ENCODE data around the gene CEP170. TPM values are rescaled to one million over a fixed set of nuclear protein-coding genes. Genes with fewer than 3 reads are reported as not detected.
"Not testable (repeated sequence)": the region's sequence is repeated elsewhere in the genome, so short reads cannot be mapped to it uniquely, and the experiment has no call there.

The CEP170 gene
- total RNA-seq, 1 experiment from 2014 or later: 55.2 TPM

- H3K4me3 ChIP-seq (replicated peaks in 1 of 2; ENCODE audit: low read depth in 1 of 2, low read length in 2 of 2); H4K20me1 ChIP-seq (ENCODE audit: insufficient read depth); RAD21 ChIA-PET (ENCODE audit: low non-redundant PET in 1 of 2, low total read pairs in 2 of 2, uncharacterized antibody in 2 of 2, unreplicated experiment in 2 of 2); H3K9me3 ChIP-seq (ENCODE audit: control insufficient read depth in 1 of 2, insufficient read depth in 1 of 2, low read depth in 1 of 2, low read length in 2 of 2); H3K27me3 ChIP-seq (ENCODE audit: insufficient read depth, low read length); H2AFZ ChIP-seq (ENCODE audit: low read depth, low read length, poor library complexity, severe bottlenecking); CTCF ChIA-PET; H3K4me2 ChIP-seq (ENCODE audit: low read length); BruUV-seq (replicated peaks); intact Hi-C loops (cut with micrococcal nuclease); H3K9ac ChIP-seq (ENCODE audit: low read length); H3K9me2 ChIP-seq (ENCODE audit: insufficient read depth); DNase-seq (ENCODE audit: low read depth, low spot score); H3K36me3 ChIP-seq (ENCODE audit: control insufficient read depth in 1 of 2, insufficient read depth in 2 of 2, low read length in 2 of 2); H3K27ac ChIP-seq (ENCODE audit: low read depth, low read length); H3K4me1 ChIP-seq (ENCODE audit: control insufficient read depth in 1 of 2, insufficient read depth in 2 of 2, low read length in 2 of 2); ATAC-seq; POLR2A ChIA-PET; H3K79me2 ChIP-seq (ENCODE audit: insufficient read depth, low read length): not testable (repeated sequence)
Observed at GRCh38 chr1:243116187-243116586, 138.9 kb downstream of the CEP170 start.

- POLR2A ChIA-PET; H3K4me1 ChIP-seq (ENCODE audit: control insufficient read depth in 1 of 2, insufficient read depth in 2 of 2, low read length in 2 of 2); H3K4me2 ChIP-seq (ENCODE audit: low read length); H4K20me1 ChIP-seq (ENCODE audit: insufficient read depth); BruUV-seq (replicated peaks); CTCF ChIA-PET; H3K79me2 ChIP-seq (ENCODE audit: insufficient read depth, low read length); H3K9me3 ChIP-seq (ENCODE audit: control insufficient read depth in 1 of 2, insufficient read depth in 1 of 2, low read depth in 1 of 2, low read length in 2 of 2); RAD21 ChIA-PET (ENCODE audit: low non-redundant PET in 1 of 2, low total read pairs in 2 of 2, uncharacterized antibody in 2 of 2, unreplicated experiment in 2 of 2); DNase-seq (ENCODE audit: low read depth, low spot score); H3K9ac ChIP-seq (ENCODE audit: low read length); H3K27me3 ChIP-seq (ENCODE audit: insufficient read depth, low read length); H3K4me3 ChIP-seq (replicated peaks in 1 of 2; ENCODE audit: low read depth in 1 of 2, low read length in 2 of 2); ATAC-seq; H3K27ac ChIP-seq (ENCODE audit: low read depth, low read length); H3K36me3 ChIP-seq (ENCODE audit: control insufficient read depth in 1 of 2, insufficient read depth in 2 of 2, low read length in 2 of 2); H2AFZ ChIP-seq (ENCODE audit: low read depth, low read length, poor library complexity, severe bottlenecking); intact Hi-C loops (cut with micrococcal nuclease); H3K9me2 ChIP-seq (ENCODE audit: insufficient read depth): not testable (repeated sequence)
Observed at GRCh38 chr1:243114769-243115168, 140.3 kb downstream of the CEP170 start.

- H3K4me3 ChIP-seq (replicated peaks in 1 of 2; ENCODE audit: low read depth in 1 of 2, low read length in 2 of 2); DNase-seq (ENCODE audit: low read depth, low spot score); H3K36me3 ChIP-seq (ENCODE audit: control insufficient read depth in 1 of 2, insufficient read depth in 2 of 2, low read length in 2 of 2); H3K9me3 ChIP-seq (ENCODE audit: control insufficient read depth in 1 of 2, insufficient read depth in 1 of 2, low read depth in 1 of 2, low read length in 2 of 2); H2AFZ ChIP-seq (ENCODE audit: low read depth, low read length, poor library complexity, severe bottlenecking); intact Hi-C loops (cut with micrococcal nuclease); H3K9ac ChIP-seq (ENCODE audit: low read length); CTCF ChIA-PET; H3K27me3 ChIP-seq (ENCODE audit: insufficient read depth, low read length); POLR2A ChIA-PET; H3K79me2 ChIP-seq (ENCODE audit: insufficient read depth, low read length); H3K27ac ChIP-seq (ENCODE audit: low read depth, low read length); H3K9me2 ChIP-seq (ENCODE audit: insufficient read depth); H4K20me1 ChIP-seq (ENCODE audit: insufficient read depth); ATAC-seq; RAD21 ChIA-PET (ENCODE audit: low non-redundant PET in 1 of 2, low total read pairs in 2 of 2, uncharacterized antibody in 2 of 2, unreplicated experiment in 2 of 2); BruUV-seq (replicated peaks); H3K4me2 ChIP-seq (ENCODE audit: low read length); H3K4me1 ChIP-seq (ENCODE audit: control insufficient read depth in 1 of 2, insufficient read depth in 2 of 2, low read length in 2 of 2): not testable (repeated sequence)
Observed at GRCh38 chr1:243114059-243114713, 140.9 kb downstream of the CEP170 start.

- H3K36me3 ChIP-seq (ENCODE audit: control insufficient read depth in 1 of 2, insufficient read depth in 2 of 2, low read length in 2 of 2); ATAC-seq; RAD21 ChIA-PET (ENCODE audit: low non-redundant PET in 1 of 2, low total read pairs in 2 of 2, uncharacterized antibody in 2 of 2, unreplicated experiment in 2 of 2); H3K9me3 ChIP-seq (ENCODE audit: control insufficient read depth in 1 of 2, insufficient read depth in 1 of 2, low read depth in 1 of 2, low read length in 2 of 2); H3K4me1 ChIP-seq (ENCODE audit: control insufficient read depth in 1 of 2, insufficient read depth in 2 of 2, low read length in 2 of 2); H3K4me2 ChIP-seq (ENCODE audit: low read length); H3K79me2 ChIP-seq (ENCODE audit: insufficient read depth, low read length); intact Hi-C loops (cut with micrococcal nuclease); H3K27me3 ChIP-seq (ENCODE audit: insufficient read depth, low read length); H3K9ac ChIP-seq (ENCODE audit: low read length); BruUV-seq (replicated peaks); H3K9me2 ChIP-seq (ENCODE audit: insufficient read depth); H3K4me3 ChIP-seq (replicated peaks in 1 of 2; ENCODE audit: low read depth in 1 of 2, low read length in 2 of 2); H3K27ac ChIP-seq (ENCODE audit: low read depth, low read length); CTCF ChIA-PET; H2AFZ ChIP-seq (ENCODE audit: low read depth, low read length, poor library complexity, severe bottlenecking); POLR2A ChIA-PET; H4K20me1 ChIP-seq (ENCODE audit: insufficient read depth); DNase-seq (ENCODE audit: low read depth, low spot score): not testable (repeated sequence)
Observed at GRCh38 chr1:243107171-243107570, 147.9 kb downstream of the CEP170 start.
